ENCODE measurements around the gene CCDC183.

The CCDC183 gene

GRCh38 chr9:136826188-136826541, 30.0 kb downstream of the CCDC183 start:
- H3K27me3 ChIP-seq, result no peaks in the 10 kb centered on the region
- H3K9me3 ChIP-seq, result no peaks in the 10 kb centered on the region
- DNase-seq, result no peak
- H3K4me3 ChIP-seq, result no peak overlapping the region
- no peak overlapping the region for H3K27ac ChIP-seq
- H3K4me1 ChIP-seq, result peaks cover 0 to 8% (median 4%) of the 10 kb centered on the region in 4 donors
- intact Hi-C loops (cut with DNase I; ENCODE audit: low total_unique reads), result no loop called here
- no peak for TF ChIP-seq CTCF (IDR thresholded peaks at IDR 0.05)
- peaks cover 45 to 80% (median 77%) of the 10 kb centered on the region in 3 donors for H3K36me3 ChIP-seq

- no peaks in the 10 kb centered on the region for H3K9me3 ChIP-seq
- TF ChIP-seq CTCF (IDR thresholded peaks at IDR 0.05), result no peak
- H3K4me3 ChIP-seq, result no peak overlapping the region
- peaks cover 0 to under 1% (median under 1%) of the 10 kb centered on the region in 4 donors for H3K4me1 ChIP-seq
- peaks cover 51 to 88% (median 85%) of the 10 kb centered on the region in 3 donors for H3K36me3 ChIP-seq
- DNase-seq, result peak in 1 of 2 donors; percentile 64
- no peak overlapping the region for H3K27ac ChIP-seq
- H3K27me3 ChIP-seq, result no peaks in the 10 kb centered on the region
- intact Hi-C loops (cut with DNase I; ENCODE audit: low total_unique reads), result no loop called here
Observed at GRCh38 chr9:136826703-136827582, 30.8 kb downstream of the CCDC183 start.

GRCh38 chr9:136827794-136828473, 31.8 kb downstream of the CCDC183 start:
- Histone ChIP-seq H3K27ac (no peak overlapping the region), H3K4me3 (no peak overlapping the region), H3K4me1 (no peaks in the 10 kb centered on the region), H3K27me3 (no peaks in the 10 kb centered on the region), H3K36me3 (peaks cover 61 to 98% (median 94%) of the 10 kb centered on the region in 3 donors), H3K9me3 (no peaks in the 10 kb centered on the region)
- no peak for TF ChIP-seq CTCF (IDR thresholded peaks at IDR 0.05)
- DNase-seq, result peak in 1 of 2 donors; percentile 60
- intact Hi-C loops (cut with DNase I; ENCODE audit: low total_unique reads), result no loop called here

GRCh38 chr9:136828474-136829140, 32.5 kb downstream of the CCDC183 start:
- no peak for TF ChIP-seq CTCF (IDR thresholded peaks at IDR 0.05)
- Histone ChIP-seq H3K4me3 (no peak overlapping the region), H3K9me3 (no peaks in the 10 kb centered on the region), H3K36me3 (peaks cover 59 to 98% (median 90%) of the 10 kb centered on the region in 3 donors), H3K27me3 (no peaks in the 10 kb centered on the region), H3K27ac (no peak overlapping the region), H3K4me1 (no peaks in the 10 kb centered on the region)
- intact Hi-C loops (cut with DNase I; ENCODE audit: low total_unique reads), result no loop called here
- no peak for DNase-seq

- Histone ChIP-seq H3K27ac (no peak overlapping the region), H3K4me1 (no peaks in the 10 kb centered on the region), H3K36me3 (peaks cover 54 to 94% (median 82%) of the 10 kb centered on the region in 3 donors), H3K4me3 (no peak overlapping the region), H3K27me3 (no peaks in the 10 kb centered on the region), H3K9me3 (no peaks in the 10 kb centered on the region)
- intact Hi-C loops (cut with DNase I; ENCODE audit: low total_unique reads), result no loop called here
- no peak for DNase-seq
- no peak for TF ChIP-seq CTCF (IDR thresholded peaks at IDR 0.05)
Observed at GRCh38 chr9:136829412-136829811, 33.3 kb downstream of the CCDC183 start.
